Measurements from ENCODE around the gene STAM2.
"Not testable (repeated sequence)": the region's sequence is repeated elsewhere in the genome, so short reads cannot be mapped to it uniquely, and the experiment has no call there.

The STAM2 gene

GRCh38 chr2:152115952-152116351 lies 59.6 kb downstream of the STAM2 start:
- no peaks in the 10 kb centered on the region for H3K9me2 ChIP-seq (replicated peaks; ENCODE audit: low read depth, low read length)
- H3K79me2 ChIP-seq (ENCODE audit: insufficient read depth, low read length): no peaks in the 10 kb centered on the region
- H3K9ac ChIP-seq (ENCODE audit: low read depth, low read length, poor library complexity, severe bottlenecking): no peak overlapping the region
- no peaks in the 10 kb centered on the region for H3K9me3 ChIP-seq (ENCODE audit: insufficient read depth, low read depth, low read length)
- no peak overlapping the region for H3K4me2 ChIP-seq (ENCODE audit: low read depth, low read length, poor library complexity, severe bottlenecking)
- no peaks in the 10 kb centered on the region for H3K27me3 ChIP-seq (ENCODE audit: insufficient read depth, low read length, poor library complexity, severe bottlenecking)
- H3K36me3 ChIP-seq (ENCODE audit: insufficient read depth, low read length): 0 out of 2 replicates have a peak, but pooled peaks cover 3% of the 10 kb centered on the region
- H3K4me1 ChIP-seq (ENCODE audit: insufficient read depth, low read length, poor library complexity, severe bottlenecking): no peaks in the 10 kb centered on the region
- no peak overlapping the region for H2AFZ ChIP-seq (ENCODE audit: low read length)
- no peaks in the 10 kb centered on the region for H4K20me1 ChIP-seq (ENCODE audit: insufficient read depth, low read length, poor library complexity, severe bottlenecking)
- TF ChIP-seq EZH2phosphoT487 (IDR thresholded peaks at IDR 0.05; ENCODE audit: borderline replicate concordance): no peak
- H3K4me3 ChIP-seq (ENCODE audit: low read length, poor library complexity, severe bottlenecking): no peak overlapping the region
- no peaks in the 10 kb centered on the region for H3F3A ChIP-seq (ENCODE audit: low read depth)

- Histone ChIP-seq H3K9me2 (replicated peaks; ENCODE audit: low read depth, low read length) (no peaks in the 10 kb centered on the region), H3K4me2 (ENCODE audit: low read depth, low read length, poor library complexity, severe bottlenecking) (no peak overlapping the region), H2AFZ (ENCODE audit: low read length) (no peak overlapping the region), H3K36me3 (ENCODE audit: insufficient read depth, low read length) (0 out of 2 replicates have a peak, but pooled peaks cover under 1% of the 10 kb centered on the region), H3K9me3 (ENCODE audit: insufficient read depth, low read depth, low read length) (no peaks in the 10 kb centered on the region), H3K4me3 (ENCODE audit: low read length, poor library complexity, severe bottlenecking) (no peak overlapping the region), H3K27me3 (ENCODE audit: insufficient read depth, low read length, poor library complexity, severe bottlenecking) (no peaks in the 10 kb centered on the region), H3K4me1 (ENCODE audit: insufficient read depth, low read length, poor library complexity, severe bottlenecking) (no peaks in the 10 kb centered on the region), H3F3A (ENCODE audit: low read depth) (no peaks in the 10 kb centered on the region), H4K20me1 (ENCODE audit: insufficient read depth, low read length, poor library complexity, severe bottlenecking) (no peaks in the 10 kb centered on the region), H3K9ac (ENCODE audit: low read depth, low read length, poor library complexity, severe bottlenecking) (no peak overlapping the region), H3K79me2 (ENCODE audit: insufficient read depth, low read length) (no peaks in the 10 kb centered on the region)
- TF ChIP-seq EZH2phosphoT487 (IDR thresholded peaks at IDR 0.05; ENCODE audit: borderline replicate concordance): no peak
- TF ChIP-seq CTCF (conservative IDR thresholded peaks at IDR 0.05; ENCODE audit: low read length): no peak
Measured at GRCh38 chr2:152114366-152114765, 61.2 kb downstream of the STAM2 start.

GRCh38 chr2:152107140-152107539 lies 68.4 kb downstream of the STAM2 start:
- H3K9me2 ChIP-seq (replicated peaks; ENCODE audit: low read depth, low read length); H3K79me2 ChIP-seq (ENCODE audit: insufficient read depth, low read length); H2AFZ ChIP-seq (ENCODE audit: low read length); H3K36me3 ChIP-seq (ENCODE audit: insufficient read depth, low read length); H3F3A ChIP-seq (ENCODE audit: low read depth); H3K9me3 ChIP-seq (ENCODE audit: insufficient read depth, low read depth, low read length); H3K4me1 ChIP-seq (ENCODE audit: insufficient read depth, low read length, poor library complexity, severe bottlenecking); H3K27me3 ChIP-seq (ENCODE audit: insufficient read depth, low read length, poor library complexity, severe bottlenecking); H4K20me1 ChIP-seq (ENCODE audit: insufficient read depth, low read length, poor library complexity, severe bottlenecking); H3K4me3 ChIP-seq (ENCODE audit: low read length, poor library complexity, severe bottlenecking); H3K9ac ChIP-seq (ENCODE audit: low read depth, low read length, poor library complexity, severe bottlenecking); H3K4me2 ChIP-seq (ENCODE audit: low read depth, low read length, poor library complexity, severe bottlenecking): not testable (repeated sequence)

- Histone ChIP-seq H3F3A (ENCODE audit: low read depth) (no peaks in the 10 kb centered on the region), H3K4me1 (ENCODE audit: insufficient read depth, low read length, poor library complexity, severe bottlenecking) (no peaks in the 10 kb centered on the region), H3K27me3 (ENCODE audit: insufficient read depth, low read length, poor library complexity, severe bottlenecking) (no peaks in the 10 kb centered on the region), H4K20me1 (ENCODE audit: insufficient read depth, low read length, poor library complexity, severe bottlenecking) (no peaks in the 10 kb centered on the region), H3K9ac (ENCODE audit: low read depth, low read length, poor library complexity, severe bottlenecking) (no peak overlapping the region), H3K9me3 (ENCODE audit: insufficient read depth, low read depth, low read length) (no peaks in the 10 kb centered on the region), H2AFZ (ENCODE audit: low read length) (no peak overlapping the region), H3K4me2 (ENCODE audit: low read depth, low read length, poor library complexity, severe bottlenecking) (no peak overlapping the region), H3K36me3 (ENCODE audit: insufficient read depth, low read length) (no peaks in the 10 kb centered on the region), H3K79me2 (ENCODE audit: insufficient read depth, low read length) (no peaks in the 10 kb centered on the region), H3K9me2 (replicated peaks; ENCODE audit: low read depth, low read length) (no peaks in the 10 kb centered on the region), H3K4me3 (ENCODE audit: low read length, poor library complexity, severe bottlenecking) (no peak overlapping the region)
- TF ChIP-seq EZH2phosphoT487 (IDR thresholded peaks at IDR 0.05; ENCODE audit: borderline replicate concordance): no peak
- TF ChIP-seq CTCF (conservative IDR thresholded peaks at IDR 0.05; ENCODE audit: low read length): no peak
Measured at GRCh38 chr2:152106464-152106863, 69.1 kb downstream of the STAM2 start.

Measured in Loucy (cell line).